AG08395 (cell line): ENCODE data around the gene RAB3B.

ENCODE experiments used
- DNase-seq: peaks from one replicate; pipeline ENCODE4 v3.0.0; 2012; ENCODE audit warnings: mixed read lengths, low spot score

The RAB3B gene

GRCh38 chr1:51871351-51871975 is 119.0 kb downstream of the RAB3B start:
- DNase-seq: no peak

GRCh38 chr1:51870603-51871350 is 119.7 kb downstream of the RAB3B start:
- no peak for DNase-seq

- no peak for DNase-seq
Observed at GRCh38 chr1:51867479-51868232, 122.8 kb downstream of the RAB3B start.

GRCh38 chr1:51863384-51863783 is 127.1 kb downstream of the RAB3B start:
- DNase-seq: no peak

- DNase-seq: no peak
Observed at GRCh38 chr1:51861669-51862068, 128.8 kb downstream of the RAB3B start.

- no peak for DNase-seq
Observed at GRCh38 chr1:51859735-51860134, 130.8 kb downstream of the RAB3B start.

- DNase-seq: no peak
Observed at GRCh38 chr1:51859333-51859732, 131.2 kb downstream of the RAB3B start.

GRCh38 chr1:51858892-51859291 is 131.6 kb downstream of the RAB3B start:
- DNase-seq: no peak
